K562 (cell line): ENCODE data around the gene KCNT1. TPM values are rescaled to one million over a fixed set of nuclear protein-coding genes. Genes with fewer than 3 reads are reported as not detected.
A peak's percentile ranks its signal among the peaks of the same experiment; 100 is the strongest.

ENCODE experiments used
- ATAC-seq: fragments of 200-7000 bp; cut with Tn5 transposase; 3 replicates; pipeline ENCODE4 v1.9.1; 2020; ENCODE audit warnings: moderate library complexity
- BruUV-seq: library from RNA; stranded (reverse); fragments of 400-500 nt; replicated peaks from 2 replicates; lab custom pipeline; 2021; lab: Mats Ljungman, UMichigan
- CTCF ChIA-PET: fragments of 300-600 bp; formaldehyde crosslinking; extraction: SDS; loops from one replicate; lab custom pipeline; 2021; ENCODE audit warnings: low intra/inter-chr PET ratio; lab: Yijun Ruan, JAX
- POLR2A ChIA-PET: fragments of 300-600, 350-650 bp; sonication (Branson Sonifier 250); formaldehyde crosslinking; extraction: SDS; loops from one replicate; lab custom pipeline; 2021; ENCODE audit warnings: antibody characterized with exemption, inconsistent platforms; lab: Yijun Ruan, JAX
- DNase-seq, 4 experiments: peaks; one replicate each; pipeline versions ENCODE4 v3.0.0 to v3.0.0-alpha.2; 2011 to 2018; ENCODE audit warnings: low spot score in 3 of 4, mixed read lengths in 3 of 4; ENCODE audit errors: extremely low read depth in 1 of 4
- FAIRE-seq: peaks from 2 replicates; lab custom pipeline; 2011; peaks lifted over from hg19 to GRCh38; lab: Jason Lieb, UNC
- H2AFZ ChIP-seq: 2 replicates; pipeline ENCODE4 v1.6.0; 2011; ENCODE audit warnings: low read depth, low read length, control low read depth, inconsistent platforms
- H3K27ac ChIP-seq: fragments of 200-600 bp; 3 replicates; pipeline ENCODE4 v1.8.0; 2011; ENCODE audit warnings: low read depth, mild to moderate bottlenecking, control low read depth, inconsistent platforms, low read length, moderate library complexity, mixed read lengths; ENCODE audit errors: extremely low read depth
- H3K27me3 ChIP-seq, 2 experiments: fragments of 300-600 bp in 1 of 2; 2 replicates in 1 of 2; 3 replicates in 1 of 2; pipeline versions ENCODE4 v1.6.0 to v1.8.0; 2011; ENCODE audit warnings: inconsistent platforms in 2 of 2, low read length in 2 of 2, mild to moderate bottlenecking in 1 of 2, mixed read lengths in 1 of 2, moderate library complexity in 1 of 2; ENCODE audit not compliant: control insufficient read depth in 2 of 2, insufficient read depth in 2 of 2
- H3K36me3 ChIP-seq: fragments of 300-600 bp; 3 replicates; pipeline ENCODE4 v1.8.0; 2011; ENCODE audit warnings: mild to moderate bottlenecking, low read length, inconsistent platforms; ENCODE audit not compliant: control insufficient read depth, insufficient read depth
- H3K4me1 ChIP-seq, 2 experiments: fragments of 200-600 bp in 1 of 2; replicated peaks in 1 of 2; 2 replicates in 1 of 2; 3 replicates in 1 of 2; pipeline versions ENCODE4 v1.5.1 to v1.8.0; 2011; ENCODE audit warnings: inconsistent platforms in 2 of 2, low read length in 2 of 2, mild to moderate bottlenecking in 1 of 2, mixed read lengths in 1 of 2, moderate library complexity in 1 of 2; ENCODE audit not compliant: control insufficient read depth in 2 of 2, insufficient read depth in 2 of 2
- H3K4me2 ChIP-seq: 2 replicates; pipeline ENCODE4 v1.6.1; 2011; ENCODE audit warnings: low read length, control low read depth, inconsistent platforms, mixed read lengths; ENCODE audit not compliant: insufficient read depth
- H3K4me3 ChIP-seq: fragments of 200-600 bp; sonication (generic), shearing (Covaris generic); 2 replicates; pipeline ENCODE4 v1.5.1; 2016; ENCODE audit warnings: control low read depth, inconsistent platforms
- H3K79me2 ChIP-seq: fragments of 200-600 bp; 3 replicates; pipeline ENCODE4 v1.8.0; 2011; ENCODE audit warnings: low read length, inconsistent platforms; ENCODE audit not compliant: control insufficient read depth, insufficient read depth
- H3K9ac ChIP-seq, 2 experiments: 2 replicates each; pipeline versions ENCODE4 v1.6.0 to v1.6.1; 2011; ENCODE audit warnings: low read depth in 2 of 2, low read length in 2 of 2, control low read depth in 1 of 2, inconsistent platforms in 1 of 2, mild to moderate bottlenecking in 1 of 2, mixed read lengths in 1 of 2; ENCODE audit not compliant: insufficient read depth in 1 of 2
- H3K9me1 ChIP-seq: one replicate; pipeline ENCODE4 v1.6.0; 2011; ENCODE audit warnings: inconsistent platforms, mild to moderate bottlenecking, low read length, moderate library complexity; ENCODE audit not compliant: control insufficient read depth, insufficient read depth
- H3K9me3 ChIP-seq: replicated peaks from 2 replicates; pipeline ENCODE4 v1.5.1; 2011; ENCODE audit warnings: low read depth, low read length, inconsistent platforms; ENCODE audit not compliant: control insufficient read depth, insufficient read depth
- H4K20me1 ChIP-seq: replicated peaks from 2 replicates; pipeline ENCODE4 v1.6.1; 2011; ENCODE audit warnings: low read length, inconsistent platforms, mixed read lengths; ENCODE audit not compliant: control insufficient read depth, insufficient read depth
- ADNP ChIP-seq: fragments of 200-800 bp; sonication (Bioruptor generic); IDR thresholded peaks from 2 replicates; pipeline ENCODE4 v1.6.1; 2016; ENCODE audit warnings: missing genetic modification characterization, missing compliant biosample characterization
- BCOR ChIP-seq: fragments of 450-650 bp; IDR thresholded peaks from 2 replicates; pipeline ENCODE4 v1.6.1; 2016
- CBX1 ChIP-seq: sonication (generic); IDR thresholded peaks from 2 replicates; pipeline ENCODE4 v1.6.1; 2016; ENCODE audit warnings: antibody characterized with exemption, low read depth, mild to moderate bottlenecking
- CEBPG ChIP-seq, 3 experiments: fragments of 200-800 bp in 1 of 3; sonication (Bioruptor generic) in 1 of 3; sonication (generic) in 1 of 3; formaldehyde crosslinking in 1 of 3; IDR thresholded peaks in 2 of 3; conservative IDR thresholded peaks in 1 of 3; 2 replicates each; pipeline versions ENCODE4 v1.6.1 to v1.8.0; 2016 to 2022; ENCODE audit warnings: missing compliant biosample characterization in 2 of 3, missing genetic modification characterization in 2 of 3, mild to moderate bottlenecking in 1 of 3, missing genetic modification reagents in 1 of 3
- FOXA3 ChIP-seq, 2 experiments: fragments of 450-650 bp in 1 of 2; sonication (generic) in 1 of 2; formaldehyde crosslinking; IDR thresholded peaks in 1 of 2; conservative IDR thresholded peaks in 1 of 2; 2 replicates each; pipeline versions ENCODE4 v1.4.0 to v1.8.0; 2020 to 2022; ENCODE audit warnings: mild to moderate bottlenecking in 2 of 2, missing genetic modification reagents in 1 of 2
- HNRNPH1 ChIP-seq: fragments of 200-400 bp; formaldehyde crosslinking; optimal IDR thresholded peaks from 2 replicates; pipeline ENCODE3; 2017; ENCODE audit warnings: low read depth, mild to moderate bottlenecking, low read length, moderate library complexity
- MYBL2 ChIP-seq, 2 experiments: fragments of 450-650 bp in 1 of 2; sonication (generic) in 1 of 2; formaldehyde crosslinking in 1 of 2; IDR thresholded peaks; 2 replicates each; pipeline versions ENCODE4 v1.6.1 to v1.8.1; 2017 to 2022; ENCODE audit warnings: borderline replicate concordance in 1 of 2, inconsistent platforms in 1 of 2, low read depth in 1 of 2, mild to moderate bottlenecking in 1 of 2, missing genetic modification reagents in 1 of 2, moderate library complexity in 1 of 2
- OTX1 ChIP-seq: fragments of 450-650 bp; formaldehyde crosslinking; IDR thresholded peaks from 2 replicates; pipeline ENCODE4 v1.4.0; 2022; ENCODE audit warnings: mild to moderate bottlenecking
- PHF20 ChIP-seq: fragments of 450-650 bp; IDR thresholded peaks from 2 replicates; pipeline ENCODE4 v1.6.1; 2018; ENCODE audit not compliant: partially characterized antibody
- SMARCA5 ChIP-seq: fragments of 450-650 bp; IDR thresholded peaks from 2 replicates; pipeline ENCODE4 v1.6.1; 2016
- ZBTB5 ChIP-seq: fragments of 450-650 bp; IDR thresholded peaks from 2 replicates; pipeline ENCODE4 v1.6.1; 2017; ENCODE audit warnings: antibody characterized with exemption
- ZNF282 ChIP-seq: sonication (generic); formaldehyde crosslinking; IDR thresholded peaks from 2 replicates; pipeline ENCODE4 v1.8.1; 2023; ENCODE audit warnings: missing genetic modification reagents
- WGBS: fragments of 100-300 bp; shearing (Covaris generic); methylation state at CpG from one replicate; pipeline ENCODE4 v1.1.6; 2016; ENCODE audit warnings: low coverage, mixed read lengths; ENCODE audit not compliant: insufficient coverage; ENCODE audit errors: missing lambda C conversion rate; 5-methylcytosine and 5-hydroxymethylcytosine counted together
- in situ Hi-C: fragments of 300-500 bp; cut with MboI; formaldehyde crosslinking; loops from 4 replicates; pipeline ENCODE4 v1.15.0; 2018; ENCODE audit warnings: inconsistent platforms, mixed read lengths
- intact Hi-C: fragments of 100-400 bp; cut with micrococcal nuclease; formaldehyde crosslinking; loops from 2 replicates; pipeline ENCODE4 v1.14.2; 2022
- polyA plus RNA-seq, 8 experiments: library from polyadenylated mRNA; depleted of rRNA in 4 of 8; stranded (reverse) in 5 of 8; unstranded in 3 of 8; fragments of >200 nt; fragmentation: Nextera tagmentation in 2 of 8; fragmentation: Illumina TruSeq in 1 of 8; extraction: Ambion mirVana in 2 of 8; extraction: Trizol in 1 of 8; gene quantifications; 2 replicates each; pipeline versions ENCODE4 v1.2.1 to v1.2.3, GENCODE V29; 2011 to 2014; ENCODE audit warnings: inconsistent platforms in 1 of 8, missing spikeins in 1 of 8
- total RNA-seq, 7 experiments: library from RNA; depleted of rRNA in 6 of 7; stranded (reverse); fragments of >200 nt in 6 of 7; fragmentation: Illumina TruSeq in 2 of 7; extraction: Trizol in 2 of 7; gene quantifications; 2 replicates each; pipeline versions ENCODE4 v1.2.1 to v1.2.3, GENCODE V29; 2011 to 2021; ENCODE audit warnings: low replicate concordance in 1 of 7
- TF ChIP-seq, protein P1 (sequence below): sonication (generic); formaldehyde crosslinking; IDR thresholded peaks from 2 replicates; pipeline ENCODE4 v1.8.1; 2022; ENCODE audit warnings: missing genetic modification reagents
- TF ChIP-seq, protein P2 (sequence below): sonication (generic); formaldehyde crosslinking; IDR thresholded peaks from 2 replicates; pipeline ENCODE4 v1.9.0; 2022; ENCODE audit warnings: mild to moderate bottlenecking, missing genetic modification reagents
- TF ChIP-seq, protein P3 (sequence below), 2 experiments: fragments of 450-650 bp; IDR thresholded peaks; 2 replicates each; pipeline ENCODE4 v1.6.1; 2016

The KCNT1 gene
- total and polyA plus RNA-seq, 9 of the 15 experiments (the other 6 are each of a cell fraction or from before 2014, with no cell fraction given): 0.05 TPM; not detected in 8

GRCh38 chr9:135774239-135774747, 72.3 kb downstream of the KCNT1 start:
- H4K20me1 ChIP-seq: peaks cover 17% of the 10 kb centered on the region
- DNase-seq: no peak
- CTCF ChIA-PET: no interaction called here
- no peaks in the 10 kb centered on the region for H3K9me3 ChIP-seq
- H3K27me3 ChIP-seq: peaks cover 3 to 78% of the 10 kb centered on the region in 2 experiments; a peak in 3 of 5 replicates
- H3K4me1 ChIP-seq: peaks cover 0 to 50% of the 10 kb centered on the region in 2 experiments; a peak in 2 of 5 replicates
- intact Hi-C loops: no loop called here
- H3K4me2 ChIP-seq: no peak overlapping the region
- H3K27ac ChIP-seq: no peak overlapping the region; the same call in 2 of the 3 replicates
- ATAC-seq: no peak
- H3K9me1 ChIP-seq: peaks cover 6% of the 10 kb centered on the region
- POLR2A ChIA-PET: interaction anchor here (0.6 kb wide), 1 partner anchor 324 kb away, joined by 3 read pairs; no protein-coding TSS in a partner anchor
- H3K9ac ChIP-seq: no peak overlapping the region
- BruUV-seq: no TSS peak
- H2AFZ ChIP-seq: no peak overlapping the region
- no peak overlapping the region for H3K4me3 ChIP-seq
- H3K36me3 ChIP-seq: no peaks in the 10 kb centered on the region
- H3K79me2 ChIP-seq: no peaks in the 10 kb centered on the region
- 14% methylated on average over 15 of the region's 15 CpGs for WGBS
- in situ Hi-C loops: no loop called here
- peak; percentile 79 for FAIRE-seq
- TF ChIP-seq CEBPG (CRISPR knock-in tag; IDR thresholded peaks at IDR 0.05): 0 out of 2 replicates have a peak, but pooled peaks have one; percentile 5
- no peak for TF ChIP-seq CEBPG (tag; conservative IDR thresholded peaks at IDR 0.05 in 1 of 2, IDR thresholded peaks at IDR 0.05 in 1 of 2)
- TF ChIP-seq, protein P1, sequence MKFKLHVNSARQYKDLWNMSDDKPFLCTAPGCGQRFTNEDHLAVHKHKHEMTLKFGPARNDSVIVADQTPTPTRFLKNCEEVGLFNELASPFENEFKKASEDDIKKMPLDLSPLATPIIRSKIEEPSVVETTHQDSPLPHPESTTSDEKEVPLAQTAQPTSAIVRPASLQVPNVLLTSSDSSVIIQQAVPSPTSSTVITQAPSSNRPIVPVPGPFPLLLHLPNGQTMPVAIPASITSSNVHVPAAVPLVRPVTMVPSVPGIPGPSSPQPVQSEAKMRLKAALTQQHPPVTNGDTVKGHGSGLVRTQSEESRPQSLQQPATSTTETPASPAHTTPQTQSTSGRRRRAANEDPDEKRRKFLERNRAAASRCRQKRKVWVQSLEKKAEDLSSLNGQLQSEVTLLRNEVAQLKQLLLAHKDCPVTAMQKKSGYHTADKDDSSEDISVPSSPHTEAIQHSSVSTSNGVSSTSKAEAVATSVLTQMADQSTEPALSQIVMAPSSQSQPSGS: peak; percentile 26; the same call in 1 of the 2 replicates
- TF ChIP-seq BCOR: peak; percentile 42; the same call in 1 of the 2 replicates
- TF ChIP-seq MYBL2 (IDR thresholded peaks at IDR 0.05; ENCODE audit: low read depth): peak; percentile 24; the same call in 1 of the 2 replicates
- TF ChIP-seq MYBL2 (CRISPR knock-in tag; IDR thresholded peaks at IDR 0.05; ENCODE audit: borderline replicate concordance): no peak
- TF ChIP-seq, protein P2, sequence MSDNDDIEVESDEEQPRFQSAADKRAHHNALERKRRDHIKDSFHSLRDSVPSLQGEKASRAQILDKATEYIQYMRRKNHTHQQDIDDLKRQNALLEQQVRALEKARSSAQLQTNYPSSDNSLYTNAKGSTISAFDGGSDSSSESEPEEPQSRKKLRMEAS (CRISPR knock-in tag): peak; percentile 75
- peak; percentile 63; the same call in 1 of the 2 replicates for TF ChIP-seq SMARCA5
- TF ChIP-seq, protein P3, sequence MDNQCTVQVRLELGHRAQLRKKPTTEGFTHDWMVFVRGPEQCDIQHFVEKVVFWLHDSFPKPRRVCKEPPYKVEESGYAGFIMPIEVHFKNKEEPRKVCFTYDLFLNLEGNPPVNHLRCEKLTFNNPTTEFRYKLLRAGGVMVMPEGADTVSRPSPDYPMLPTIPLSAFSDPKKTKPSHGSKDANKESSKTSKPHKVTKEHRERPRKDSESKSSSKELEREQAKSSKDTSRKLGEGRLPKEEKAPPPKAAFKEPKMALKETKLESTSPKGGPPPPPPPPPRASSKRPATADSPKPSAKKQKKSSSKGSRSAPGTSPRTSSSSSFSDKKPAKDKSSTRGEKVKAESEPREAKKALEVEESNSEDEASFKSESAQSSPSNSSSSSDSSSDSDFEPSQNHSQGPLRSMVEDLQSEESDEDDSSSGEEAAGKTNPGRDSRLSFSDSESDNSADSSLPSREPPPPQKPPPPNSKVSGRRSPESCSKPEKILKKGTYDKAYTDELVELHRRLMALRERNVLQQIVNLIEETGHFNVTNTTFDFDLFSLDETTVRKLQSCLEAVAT (IDR thresholded peaks at IDR 0.05): 0 out of 4 replicates have a peak, but pooled peaks of 1 of the 2 experiments have one; percentile 16
- TF ChIP-seq PHF20: peak; percentile 79
- TF ChIP-seq ZNF282 (CRISPR knock-in tag): no peak
- peak; percentile 4; the same call in 1 of the 2 replicates for TF ChIP-seq OTX1
- TF ChIP-seq CBX1: 0 out of 2 replicates have a peak, but pooled peaks have one; percentile 43
- TF ChIP-seq ZBTB5: 0 out of 2 replicates have a peak, but pooled peaks have one; percentile 36
- no peak for TF ChIP-seq HNRNPH1
- peak; percentile 71; the same call in 1 of the 2 replicates for TF ChIP-seq ADNP (tag)
- TF ChIP-seq FOXA3 (CRISPR knock-in tag; conservative IDR thresholded peaks at IDR 0.05 in 1 of 2, IDR thresholded peaks at IDR 0.05 in 1 of 2): 0 out of 4 replicates have a peak, but pooled peaks of 1 of the 2 experiments have one; percentile 7
